ENCODE results near the gene CLASRP.
"Not testable (repeated sequence)": the region's sequence is repeated elsewhere in the genome, so short reads cannot be mapped to it uniquely, and the experiment has no call there.

Gene CLASRP

DNA sequence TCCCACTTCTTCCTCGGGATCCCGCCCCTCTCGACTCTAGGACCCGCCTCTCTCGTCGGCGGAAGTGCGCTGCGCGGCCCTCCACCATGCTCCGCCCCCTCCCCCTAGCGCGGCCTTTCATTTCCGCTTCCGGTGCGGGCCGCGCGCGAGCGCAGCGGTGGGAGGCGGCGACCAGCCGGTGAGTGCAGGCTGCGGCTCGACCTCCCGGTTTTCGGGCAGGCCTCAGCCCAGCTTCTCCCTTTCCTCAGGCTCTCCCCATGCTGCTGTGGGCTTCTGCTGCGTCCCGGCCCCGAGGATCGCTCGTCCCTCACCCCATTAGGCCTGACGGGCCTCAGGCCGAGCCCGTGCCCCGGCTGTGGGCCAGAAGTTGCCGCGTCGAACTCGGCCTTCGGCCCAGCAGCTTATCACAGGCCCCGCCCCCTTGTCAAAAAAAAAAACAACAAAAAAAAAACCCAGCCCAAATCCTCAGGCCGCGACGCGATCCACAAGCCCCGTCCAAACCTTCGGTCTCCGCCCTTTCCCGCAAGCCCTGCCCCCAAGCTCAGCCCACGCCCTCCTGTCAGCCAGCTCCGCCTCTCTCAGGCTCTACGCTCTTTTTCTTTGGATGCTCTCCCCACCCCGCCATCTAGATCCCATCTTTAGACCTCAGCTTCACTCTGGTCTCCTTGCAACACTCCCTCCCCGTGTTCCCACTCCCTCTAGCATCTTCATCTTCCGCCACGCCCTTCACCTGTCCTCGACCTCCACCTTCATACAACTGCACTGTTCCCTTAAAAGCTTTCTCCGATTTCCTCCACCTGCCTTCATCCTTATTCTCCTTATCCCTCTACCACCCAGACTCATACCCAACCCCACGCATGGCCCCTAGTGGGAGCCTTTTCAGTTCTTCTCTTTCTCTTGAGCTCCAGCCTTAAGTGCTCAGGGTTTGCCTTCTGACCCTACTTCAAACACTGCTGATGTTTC lies at the start of gene CLASRP:
Gene CLASRP, plus strand, starts transcription at position 115 of the 963 bp plus-strand sequence. CDS start 1,168 bp downstream, outside the sequence.
- peak; percentile 94 for FAIRE-seq

- no peak for FAIRE-seq
Observed at GRCh38 chr19:44990459-44990858, 48.4 kb upstream of the CLASRP start.

GRCh38 chr19:44990966-44991365 lies 47.9 kb upstream of the CLASRP start:
- FAIRE-seq = no peak

DNA sequence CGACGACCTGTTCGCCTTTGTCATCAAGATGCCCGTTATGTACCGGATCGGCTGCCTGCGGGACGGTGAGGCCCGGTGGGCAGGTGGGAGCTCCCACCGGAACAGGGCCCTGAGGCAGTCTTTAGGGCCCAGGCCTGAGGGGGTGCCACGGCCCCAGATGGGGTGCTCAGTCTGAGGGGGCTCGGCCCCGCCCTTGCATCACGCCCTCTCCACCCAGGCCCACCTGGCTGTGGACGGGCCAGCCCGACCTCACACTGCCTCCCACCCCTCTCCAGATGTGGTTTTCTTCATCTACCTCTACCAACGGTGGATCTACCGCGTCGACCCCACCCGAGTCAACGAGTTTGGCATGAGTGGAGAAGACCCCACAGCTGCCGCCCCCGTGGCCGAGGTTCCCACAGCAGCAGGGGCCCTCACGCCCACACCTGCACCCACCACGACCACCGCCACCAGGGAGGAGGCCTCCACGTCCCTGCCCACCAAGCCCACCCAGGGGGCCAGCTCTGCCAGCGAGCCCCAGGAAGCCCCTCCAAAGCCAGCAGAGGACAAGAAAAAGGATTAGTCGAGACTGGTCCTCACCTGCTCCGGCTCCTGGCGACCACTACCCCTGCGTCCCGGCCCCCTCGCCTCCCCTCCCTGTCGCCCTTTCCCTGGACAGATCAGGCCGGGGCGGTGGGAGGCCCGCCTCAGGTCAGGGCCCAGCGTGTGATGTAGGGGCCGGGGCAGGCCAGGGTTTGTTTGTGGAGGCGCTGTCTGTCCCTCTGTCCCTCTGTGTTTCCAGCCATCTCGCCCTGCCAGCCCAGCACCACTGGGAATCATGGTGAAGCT lies 46.3 kb upstream of the CLASRP start:
- FAIRE-seq = no peak

DNA sequence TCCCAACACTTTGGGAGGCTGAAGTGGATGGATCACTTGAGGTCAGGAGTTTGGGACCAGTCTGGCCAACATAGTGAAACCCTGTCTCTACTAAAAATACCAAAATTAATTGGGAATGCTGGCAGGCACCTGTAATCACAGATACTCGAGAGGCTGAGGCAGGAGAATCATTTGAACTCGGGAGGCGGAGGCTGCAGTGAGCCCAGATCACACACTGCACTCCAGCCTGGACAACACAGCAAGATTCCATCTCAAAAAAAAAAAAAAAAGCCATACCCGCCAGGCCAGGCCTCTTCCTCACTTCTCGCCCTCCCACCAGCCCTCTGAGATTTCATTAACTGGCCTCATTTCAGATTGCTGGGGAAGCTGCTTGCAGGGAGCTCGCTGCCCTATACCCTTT lies 45.3 kb upstream of the CLASRP start:
- FAIRE-seq = no peak

GRCh38 chr19:44993926-44994537 lies 44.8 kb upstream of the CLASRP start:
- no peak for FAIRE-seq

GRCh38 chr19:44998025-44998424 lies 40.8 kb upstream of the CLASRP start:
- no peak for FAIRE-seq

GRCh38 chr19:44999131-44999925 lies 39.5 kb upstream of the CLASRP start:
- FAIRE-seq = not testable (repeated sequence)

DNA sequence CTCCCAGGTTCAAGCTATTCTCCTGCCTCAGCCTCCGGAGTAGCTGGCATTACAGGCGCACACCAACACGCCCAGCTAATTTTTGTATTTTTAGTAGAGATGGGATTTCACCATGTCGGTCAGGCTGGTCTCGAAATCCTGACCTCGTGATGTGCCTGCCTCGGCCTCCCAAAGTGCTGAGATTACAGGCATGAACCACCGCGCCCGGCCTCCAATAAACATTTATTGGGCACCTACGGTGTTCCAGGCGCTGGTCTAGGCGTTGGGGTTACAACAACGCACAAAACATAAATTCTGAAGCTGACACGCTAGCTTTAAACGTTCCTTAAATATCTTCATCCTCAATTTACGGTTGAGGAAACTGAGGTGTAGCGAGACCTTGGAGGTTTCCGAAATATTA lies 38.2 kb upstream of the CLASRP start:
- FAIRE-seq = not testable (repeated sequence)

- FAIRE-seq = no peak
Observed at GRCh38 chr19:45001087-45001739, 37.6 kb upstream of the CLASRP start, which contains the start of gene RELB. Gene RELB, plus strand, starts transcription at chr19:45001464. Its CDS starts 116 bp downstream, at chr19:45001580.

DNA sequence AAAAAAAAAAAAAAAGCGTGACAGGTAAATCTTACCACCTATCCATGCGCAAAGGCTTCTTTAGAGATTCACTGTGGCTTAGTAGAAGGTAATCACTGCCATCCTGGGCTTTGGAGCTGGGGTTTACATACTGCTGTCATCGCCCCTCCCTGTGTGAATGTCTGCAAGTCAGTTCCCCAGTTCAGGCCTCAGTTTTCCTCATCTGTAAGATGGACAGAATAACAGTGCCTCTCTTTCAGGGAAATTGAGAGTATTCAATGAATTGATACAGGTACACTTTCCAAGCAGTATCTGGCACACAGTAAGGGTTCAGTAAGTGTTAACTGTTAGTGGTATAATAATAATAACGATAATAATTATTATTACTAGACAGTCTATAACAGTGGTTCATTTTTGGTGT lies 35.4 kb upstream of the CLASRP start:
- no peak for FAIRE-seq

- no peak for FAIRE-seq
Observed at GRCh38 chr19:45005787-45006186, 33.1 kb upstream of the CLASRP start.

GRCh38 chr19:45008552-45008951 lies 30.3 kb upstream of the CLASRP start:
- FAIRE-seq = no peak

DNA sequence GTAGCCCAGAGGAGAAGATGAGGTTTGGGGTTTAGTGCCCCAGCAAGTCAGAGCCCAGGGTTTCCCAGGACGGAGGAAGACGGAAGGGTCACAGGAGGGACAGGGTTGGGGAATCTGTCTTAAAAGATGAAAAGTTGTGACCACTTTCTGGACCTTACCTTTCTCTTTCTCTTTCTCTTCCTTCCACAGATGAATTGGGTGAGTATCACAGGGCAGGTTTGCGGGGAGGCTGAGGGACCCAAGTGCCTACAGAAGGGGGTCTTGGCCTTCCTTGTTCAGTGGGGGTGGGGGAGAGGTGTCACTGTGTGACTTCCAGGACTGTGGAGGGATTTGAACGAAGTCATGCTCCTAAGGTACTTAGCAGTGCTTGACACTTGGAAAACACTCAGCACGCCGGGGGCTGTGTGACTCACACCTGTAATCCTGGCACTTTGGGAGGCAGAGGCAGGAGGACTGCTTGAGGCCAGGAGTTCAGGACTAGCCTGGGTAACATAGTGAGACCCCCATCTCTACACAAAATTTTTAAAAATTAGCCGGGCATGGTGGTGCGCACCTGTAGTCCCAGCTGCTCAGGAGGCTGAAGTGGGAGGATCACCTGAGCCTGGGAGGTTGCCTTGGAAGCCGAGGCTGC lies 29.1 kb upstream of the CLASRP start:
- no peak for FAIRE-seq

- no peak for FAIRE-seq
Observed at GRCh38 chr19:45010306-45010705, 28.5 kb upstream of the CLASRP start.

DNA sequence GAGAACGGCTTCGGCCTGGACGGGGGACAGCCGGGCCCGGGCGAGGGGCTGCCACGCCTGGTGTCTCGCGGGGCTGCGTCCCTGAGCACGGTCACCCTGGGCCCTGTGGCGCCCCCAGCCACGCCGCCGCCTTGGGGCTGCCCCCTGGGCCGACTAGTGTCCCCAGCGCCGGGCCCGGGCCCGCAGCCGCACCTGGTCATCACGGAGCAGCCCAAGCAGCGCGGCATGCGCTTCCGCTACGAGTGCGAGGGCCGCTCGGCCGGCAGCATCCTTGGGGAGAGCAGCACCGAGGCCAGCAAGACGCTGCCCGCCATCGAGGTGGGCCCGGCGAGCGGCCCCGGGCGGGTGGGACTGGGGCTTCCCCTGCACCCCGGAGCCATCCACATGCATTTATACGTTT lies 26.9 kb upstream of the CLASRP start:
- FAIRE-seq = no peak

GRCh38 chr19:45016388-45017314 lies 22.2 kb upstream of the CLASRP start:
- FAIRE-seq = peak; percentile 72

- FAIRE-seq = no peak
Observed at GRCh38 chr19:45019187-45019586, 19.7 kb upstream of the CLASRP start.

DNA sequence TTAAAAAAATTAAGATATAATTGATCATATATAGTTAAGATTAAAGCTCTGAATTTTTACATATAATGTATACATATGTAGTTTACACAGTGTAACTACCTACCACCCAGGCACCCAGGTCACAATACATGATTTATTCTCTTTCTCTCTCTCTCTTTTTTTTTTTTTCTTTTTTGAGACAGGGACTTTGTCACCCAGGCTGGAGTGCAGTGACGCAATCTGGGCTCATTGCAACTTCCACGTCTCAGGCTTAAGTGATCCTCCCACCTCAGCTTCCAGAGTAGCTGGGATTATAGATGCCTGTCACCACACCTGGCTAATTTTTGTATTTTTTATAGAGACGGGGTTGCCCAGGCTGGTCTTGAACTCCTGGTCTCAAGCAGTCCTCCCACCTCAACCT lies 18.8 kb upstream of the CLASRP start:
- FAIRE-seq = no peak

- FAIRE-seq = no peak
Observed at GRCh38 chr19:45021971-45022370, 16.9 kb upstream of the CLASRP start.

Data from G401.6 (cell line).